Breast epithelium (tissue), 3 donors: Measurements from ENCODE around the gene HACD3.

ENCODE experiments used
- CTCF ChIP-seq, 3 donors: fragments of 450-650 bp; IDR thresholded peaks; one replicate each; pipeline ENCODE4 v1.5.1; 2016 to 2017; ENCODE audit warnings: antibody characterized with exemption in 3 of 3, mild to moderate bottlenecking in 3 of 3, moderate library complexity in 3 of 3
- POLR2A ChIP-seq: fragments of 450-650 bp; IDR thresholded peaks from one replicate; pipeline ENCODE4 v1.6.1; 2016; ENCODE audit warnings: antibody characterized with exemption, mild to moderate bottlenecking, moderate library complexity
- POLR2AphosphoS5 ChIP-seq, 3 donors: sonication (generic); formaldehyde crosslinking; IDR thresholded peaks; one replicate each; pipeline ENCODE4 v1.6.1; 2017; ENCODE audit warnings: antibody characterized with exemption in 3 of 3

GRCh38 chr15:65619626-65620290 is 89.5 kb downstream of the HACD3 start:
- TF ChIP-seq CTCF (IDR thresholded peaks at IDR 0.05) (no peak), POLR2A (no peak), POLR2AphosphoS5 (IDR thresholded peaks at IDR 0.05) (no peak)
